Left lung (tissue), 10 donors: Measurements from ENCODE around the gene PTDSS2. TPM values are rescaled to one million over a fixed set of nuclear protein-coding genes. Genes with fewer than 3 reads are reported as not detected.
A peak's percentile ranks its signal among the peaks of the same experiment; 100 is the strongest.
"Not testable (repeated sequence)": the region's sequence is repeated elsewhere in the genome, so short reads cannot be mapped to it uniquely, and the experiment has no call there.

Experiments used
- ATAC-seq: fragments of 200-7000 bp; cut with Tn5 transposase; one replicate; pipeline ENCODE4 v1.9.1; 2020; ENCODE audit warnings: moderate library complexity
- DNase-seq, 4 donors: peaks; one replicate each; pipeline ENCODE4 v3.0.0-alpha.2; 2013 to 2020
- H3K27ac ChIP-seq, 2 donors: fragments of 200-600 bp; sonication (generic) in 1 of 2; one replicate each; pipeline versions ENCODE4 v1.5.0 to v1.8.0; 2020 to 2021
- H3K27me3 ChIP-seq, 2 donors: fragments of 200-600 bp; sonication (generic) in 1 of 2; one replicate each; pipeline versions ENCODE4 v1.5.0 to v1.8.0; 2020 to 2021
- H3K36me3 ChIP-seq, 2 donors: fragments of 200-600 bp; sonication (generic) in 1 of 2; one replicate each; pipeline versions ENCODE4 v1.5.0 to v1.8.0; 2020 to 2021
- H3K4me1 ChIP-seq, 2 donors: fragments of 200-600 bp; one replicate each; pipeline ENCODE4 v1.8.0; 2021
- H3K4me3 ChIP-seq, 2 donors: fragments of 200-600 bp; sonication (generic) in 1 of 2; one replicate each; pipeline versions ENCODE4 v1.5.0 to v1.8.0; 2020 to 2021; ENCODE audit warnings: mild to moderate bottlenecking in 1 of 2
- H3K9me3 ChIP-seq, 2 donors: fragments of 200-600 bp; sonication (generic) in 1 of 2; one replicate each; pipeline versions ENCODE4 v1.5.0 to v1.8.0; 2020 to 2021
- intact Hi-C, 2 donors: fragments of 100-400 bp; cut with DNase I; formaldehyde crosslinking; loops; one replicate each; pipeline versions ENCODE4 v1.11.2 to v1.14.2; 2022
- polyA plus RNA-seq, 6 donors: library from polyadenylated mRNA; unstranded; fragments of 120-200 nt; gene quantifications; one replicate each; pipeline ENCODE4 v1.2.1, GENCODE V29; 2013; ENCODE audit not compliant: insufficient read length in 6 of 6
- total RNA-seq, 2 donors: library from RNA; stranded (reverse); fragmentation: NEBNext Ultra II Directional; extraction: Animal tissue kit (Norgen Biotek cat#: 25700); gene quantifications; one replicate each; pipeline ENCODE4 v1.2.1, GENCODE V29; 2021
- TF ChIP-seq, protein P1 (sequence below), 2 donors: fragments of 200-600 bp; sonication (generic) in 1 of 2; IDR thresholded peaks; one replicate each; pipeline versions ENCODE4 v1.5.0 to v1.8.0; 2021; ENCODE audit warnings: antibody characterized with exemption in 2 of 2
- donor health status: DM: no; HTN: yes; CAD: no.
- donor health status: DM: no; HTN: no; CAD: no.

Gene PTDSS2
- total and polyA plus RNA-seq, 8 donors = 21.5 to 30.3 (median 25.7) TPM

- ATAC-seq = no peak
- H3K27ac ChIP-seq = no peak overlapping the region
- no peaks in the 10 kb centered on the region for H3K36me3 ChIP-seq
- TF ChIP-seq, protein P1, sequence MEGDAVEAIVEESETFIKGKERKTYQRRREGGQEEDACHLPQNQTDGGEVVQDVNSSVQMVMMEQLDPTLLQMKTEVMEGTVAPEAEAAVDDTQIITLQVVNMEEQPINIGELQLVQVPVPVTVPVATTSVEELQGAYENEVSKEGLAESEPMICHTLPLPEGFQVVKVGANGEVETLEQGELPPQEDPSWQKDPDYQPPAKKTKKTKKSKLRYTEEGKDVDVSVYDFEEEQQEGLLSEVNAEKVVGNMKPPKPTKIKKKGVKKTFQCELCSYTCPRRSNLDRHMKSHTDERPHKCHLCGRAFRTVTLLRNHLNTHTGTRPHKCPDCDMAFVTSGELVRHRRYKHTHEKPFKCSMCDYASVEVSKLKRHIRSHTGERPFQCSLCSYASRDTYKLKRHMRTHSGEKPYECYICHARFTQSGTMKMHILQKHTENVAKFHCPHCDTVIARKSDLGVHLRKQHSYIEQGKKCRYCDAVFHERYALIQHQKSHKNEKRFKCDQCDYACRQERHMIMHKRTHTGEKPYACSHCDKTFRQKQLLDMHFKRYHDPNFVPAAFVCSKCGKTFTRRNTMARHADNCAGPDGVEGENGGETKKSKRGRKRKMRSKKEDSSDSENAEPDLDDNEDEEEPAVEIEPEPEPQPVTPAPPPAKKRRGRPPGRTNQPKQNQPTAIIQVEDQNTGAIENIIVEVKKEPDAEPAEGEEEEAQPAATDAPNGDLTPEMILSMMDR (IDR thresholded peaks at IDR 0.05) = no peak
- H3K4me3 ChIP-seq = no peak overlapping the region
- intact Hi-C loops = no loop called here
- peaks cover 0 to 25% of the 10 kb centered on the region in 2 donors for H3K27me3 ChIP-seq
- DNase-seq = no peak
- no peaks in the 10 kb centered on the region for H3K9me3 ChIP-seq
- no peaks in the 10 kb centered on the region for H3K4me1 ChIP-seq
Observed at GRCh38 chr11:424232-424631, 25.8 kb upstream of the PTDSS2 start.

DNA sequence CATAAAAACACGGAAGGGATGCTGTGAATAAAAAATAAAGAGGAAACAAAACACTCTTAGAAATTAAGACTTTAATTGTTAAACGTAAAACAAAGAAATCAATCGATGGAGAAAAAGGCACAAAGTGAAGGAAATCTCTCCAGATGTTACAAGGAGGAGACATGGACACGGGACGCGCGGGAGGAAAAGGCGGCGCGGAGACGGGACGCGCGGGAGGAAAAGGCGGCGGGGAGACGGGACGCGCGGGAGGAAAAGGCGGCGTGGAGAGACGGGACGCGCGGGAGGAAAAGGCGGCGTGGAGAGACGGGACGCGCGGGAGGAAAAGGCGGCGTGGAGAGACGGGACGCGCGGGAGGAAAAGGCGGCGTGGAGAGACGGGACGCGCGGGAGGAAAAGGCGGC is 25.3 kb upstream of the PTDSS2 start:
- intact Hi-C loops, H3K36me3 ChIP-seq, H3K27ac ChIP-seq, H3K9me3 ChIP-seq, H3K4me1 ChIP-seq, H3K4me3 ChIP-seq, ATAC-seq: not testable (repeated sequence)
- DNase-seq = peak in 1 of 4 donors; percentile 20
- peaks cover 0 to 25% of the 10 kb centered on the region in 2 donors for H3K27me3 ChIP-seq

GRCh38 chr11:425301-425700 is 24.8 kb upstream of the PTDSS2 start:
- ATAC-seq (no peak), DNase-seq (no peak)
- Histone ChIP-seq H3K9me3 (no peaks in the 10 kb centered on the region), H3K4me1 (no peaks in the 10 kb centered on the region), H3K4me3 (no peak overlapping the region), H3K27ac (no peak overlapping the region), H3K36me3 (no peaks in the 10 kb centered on the region), H3K27me3 (peaks cover 0 to 20% of the 10 kb centered on the region in 2 donors)
- intact Hi-C loops = no loop called here
- TF ChIP-seq, protein P1 (IDR thresholded peaks at IDR 0.05) = no peak

DNA sequence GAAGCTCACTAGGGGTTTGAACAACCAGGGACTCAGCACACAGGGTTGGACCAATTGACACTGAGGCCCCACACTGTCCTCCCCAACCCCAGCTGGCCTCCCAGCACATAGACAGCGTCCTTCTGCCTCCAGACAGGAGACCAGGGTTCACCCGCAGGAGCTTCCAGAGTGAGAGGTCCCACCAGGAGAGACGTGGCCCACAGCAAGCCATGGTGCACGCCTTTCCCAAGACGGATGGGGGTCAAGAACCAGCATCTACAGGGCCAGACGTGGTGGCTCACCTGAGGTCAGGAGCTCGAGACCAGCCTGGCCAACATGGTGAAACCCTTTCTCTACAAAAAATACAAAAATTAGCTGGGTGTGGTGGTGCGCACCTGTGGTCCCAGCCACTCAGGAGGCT is 23.2 kb upstream of the PTDSS2 start:
- TF ChIP-seq, protein P1 (IDR thresholded peaks at IDR 0.05) = no peak
- Histone ChIP-seq H3K27ac (no peak overlapping the region), H3K4me1 (no peaks in the 10 kb centered on the region), H3K9me3 (no peaks in the 10 kb centered on the region), H3K27me3 (peaks cover 0 to 16% of the 10 kb centered on the region in 2 donors), H3K4me3 (no peak overlapping the region), H3K36me3 (no peaks in the 10 kb centered on the region)
- intact Hi-C loops = no loop called here
- ATAC-seq (no peak), DNase-seq (peak in 1 of 4 donors; percentile 51)

DNA sequence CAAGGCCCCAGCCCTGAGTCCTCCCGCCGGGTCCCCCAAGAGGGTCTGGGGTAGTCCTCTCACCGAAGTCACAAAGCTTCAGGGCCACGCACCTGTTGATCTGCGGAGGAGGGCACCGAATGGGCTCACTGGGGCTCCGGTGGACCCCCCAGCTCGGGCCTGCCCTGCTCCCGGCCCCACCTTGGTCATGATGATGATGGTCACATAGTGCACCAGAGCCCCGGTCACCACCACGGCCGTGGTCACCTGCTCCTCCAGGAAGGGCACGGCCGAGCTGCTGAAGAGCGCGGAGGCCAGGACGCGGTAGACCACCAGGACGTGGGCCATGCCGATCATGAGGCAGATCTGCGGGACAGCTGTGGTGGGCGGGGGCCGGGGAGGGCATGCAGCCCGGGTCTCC is 21.8 kb upstream of the PTDSS2 start:
- Histone ChIP-seq H3K27me3 (peaks cover 0 to 16% of the 10 kb centered on the region in 2 donors), H3K27ac (no peak overlapping the region), H3K9me3 (no peaks in the 10 kb centered on the region), H3K4me1 (no peaks in the 10 kb centered on the region), H3K36me3 (no peaks in the 10 kb centered on the region), H3K4me3 (no peak overlapping the region)
- ATAC-seq = no peak
- DNase-seq = peak in 1 of 4 donors; percentile 62
- TF ChIP-seq, protein P1 (IDR thresholded peaks at IDR 0.05) = no peak
- intact Hi-C loops = no loop called here

GRCh38 chr11:429391-429790 is 20.7 kb upstream of the PTDSS2 start:
- Histone ChIP-seq H3K9me3 (no peaks in the 10 kb centered on the region), H3K27ac (no peak overlapping the region), H3K4me3 (no peak overlapping the region), H3K36me3 (no peaks in the 10 kb centered on the region), H3K27me3 (peaks cover 0 to 11% of the 10 kb centered on the region in 2 donors), H3K4me1 (no peaks in the 10 kb centered on the region)
- peak in 1 of 4 donors; percentile 71 for DNase-seq
- ATAC-seq = no peak
- intact Hi-C loops = no loop called here
- TF ChIP-seq, protein P1 (IDR thresholded peaks at IDR 0.05) = no peak
